ENCODE results near the gene IRX4.

The IRX4 gene

DNA sequence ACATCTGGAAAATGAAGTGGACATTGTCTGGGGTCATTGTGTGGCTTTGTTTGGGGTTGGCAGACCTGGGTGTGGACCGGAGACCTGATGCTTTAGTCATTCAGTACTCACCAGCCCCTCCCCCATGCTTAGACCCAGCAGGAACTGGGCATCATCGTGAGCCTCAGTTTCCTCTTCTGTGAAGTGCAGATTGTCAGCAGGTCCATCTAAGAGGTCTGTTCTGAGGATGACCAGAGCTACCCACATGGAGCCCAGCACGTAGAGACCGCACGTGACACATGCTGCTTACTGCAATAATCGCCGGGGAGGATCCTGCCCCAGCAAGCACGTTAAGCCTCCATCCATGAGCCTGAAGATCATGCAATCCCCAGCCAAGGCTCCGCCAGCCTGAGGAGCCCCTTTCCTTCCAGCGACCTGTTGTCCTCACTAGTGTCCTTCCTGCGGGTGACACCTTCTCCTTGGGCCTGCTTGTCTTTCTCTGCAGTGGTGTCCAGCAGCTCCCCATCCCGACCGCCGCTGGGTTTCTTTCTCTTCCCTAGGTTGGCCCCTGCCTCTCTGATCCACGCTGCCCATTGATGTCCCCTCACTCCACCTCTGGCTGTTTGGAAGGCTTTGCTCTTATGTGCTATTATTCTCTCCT, 26.7 kb upstream of the IRX4 start:
- H3K4me3 ChIP-seq (ENCODE audit: low read depth, low read length) = no peak overlapping the region
- DNase-seq (ENCODE audit: low read depth) = no peak
- TF ChIP-seq, protein P1, sequence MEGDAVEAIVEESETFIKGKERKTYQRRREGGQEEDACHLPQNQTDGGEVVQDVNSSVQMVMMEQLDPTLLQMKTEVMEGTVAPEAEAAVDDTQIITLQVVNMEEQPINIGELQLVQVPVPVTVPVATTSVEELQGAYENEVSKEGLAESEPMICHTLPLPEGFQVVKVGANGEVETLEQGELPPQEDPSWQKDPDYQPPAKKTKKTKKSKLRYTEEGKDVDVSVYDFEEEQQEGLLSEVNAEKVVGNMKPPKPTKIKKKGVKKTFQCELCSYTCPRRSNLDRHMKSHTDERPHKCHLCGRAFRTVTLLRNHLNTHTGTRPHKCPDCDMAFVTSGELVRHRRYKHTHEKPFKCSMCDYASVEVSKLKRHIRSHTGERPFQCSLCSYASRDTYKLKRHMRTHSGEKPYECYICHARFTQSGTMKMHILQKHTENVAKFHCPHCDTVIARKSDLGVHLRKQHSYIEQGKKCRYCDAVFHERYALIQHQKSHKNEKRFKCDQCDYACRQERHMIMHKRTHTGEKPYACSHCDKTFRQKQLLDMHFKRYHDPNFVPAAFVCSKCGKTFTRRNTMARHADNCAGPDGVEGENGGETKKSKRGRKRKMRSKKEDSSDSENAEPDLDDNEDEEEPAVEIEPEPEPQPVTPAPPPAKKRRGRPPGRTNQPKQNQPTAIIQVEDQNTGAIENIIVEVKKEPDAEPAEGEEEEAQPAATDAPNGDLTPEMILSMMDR (IDR thresholded peaks at IDR 0.05; ENCODE audit: low read depth, low read length, missing control alignments) = no peak

GRCh38 chr5:1908931-1909330, 26.2 kb upstream of the IRX4 start:
- TF ChIP-seq, protein P1 (IDR thresholded peaks at IDR 0.05; ENCODE audit: low read depth, low read length, missing control alignments) = no peak
- H3K4me3 ChIP-seq (ENCODE audit: low read depth, low read length) = no peak overlapping the region
- DNase-seq (ENCODE audit: low read depth) = no peak

DNA sequence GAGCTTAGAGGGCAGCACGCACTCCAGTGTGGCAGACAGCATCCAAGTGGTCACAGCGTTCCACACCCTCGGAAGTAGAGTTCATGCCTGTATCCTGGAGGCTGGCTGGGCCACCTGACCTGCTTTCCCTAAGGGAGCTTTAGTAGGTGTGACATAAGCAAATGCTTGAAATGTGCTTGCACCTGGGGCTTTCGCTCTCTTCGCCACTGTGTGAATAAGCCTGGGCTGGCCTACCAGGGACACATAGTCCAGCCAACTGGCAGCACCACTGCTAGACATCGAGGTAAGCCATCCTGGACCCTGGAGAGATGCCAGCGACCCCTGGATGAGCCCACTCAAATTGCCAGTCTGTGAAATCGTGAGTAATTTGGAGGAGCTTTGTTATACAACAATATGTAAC, 24.9 kb upstream of the IRX4 start:
- TF ChIP-seq, protein P1 (IDR thresholded peaks at IDR 0.05; ENCODE audit: low read depth, low read length, missing control alignments) = no peak

GRCh38 chr5:1905108-1905507, 22.4 kb upstream of the IRX4 start:
- H3K4me3 ChIP-seq (ENCODE audit: low read depth, low read length) = no peak overlapping the region
- TF ChIP-seq, protein P1 (IDR thresholded peaks at IDR 0.05; ENCODE audit: low read depth, low read length, missing control alignments) = no peak
- DNase-seq (ENCODE audit: low read depth) = no peak

More for the DNA sequence above, 24.9 kb upstream of the IRX4 start:
- no peak overlapping the region for H3K4me3 ChIP-seq (ENCODE audit: low read depth, low read length)
- DNase-seq (ENCODE audit: low read depth) = no peak

GRCh38 chr5:1901983-1902382, 19.3 kb upstream of the IRX4 start:
- no peak overlapping the region for H3K4me3 ChIP-seq (ENCODE audit: low read depth, low read length)
- TF ChIP-seq, protein P1 (IDR thresholded peaks at IDR 0.05; ENCODE audit: low read depth, low read length, missing control alignments) = no peak
- DNase-seq (ENCODE audit: low read depth) = no peak

- H3K4me3 ChIP-seq (ENCODE audit: low read depth, low read length) = no peak overlapping the region
- no peak for DNase-seq (ENCODE audit: low read depth)
- TF ChIP-seq, protein P1 (IDR thresholded peaks at IDR 0.05; ENCODE audit: low read depth, low read length, missing control alignments) = no peak
These were observed 18.3 kb upstream of the IRX4 start for GRCh38 chr5:1901061-1901460.

GRCh38 chr5:1899201-1899600, 16.5 kb upstream of the IRX4 start:
- no peak overlapping the region for H3K4me3 ChIP-seq (ENCODE audit: low read depth, low read length)
- no peak for DNase-seq (ENCODE audit: low read depth)
- TF ChIP-seq, protein P1 (IDR thresholded peaks at IDR 0.05; ENCODE audit: low read depth, low read length, missing control alignments) = no peak

Data from GM12864 (cell line).